Psoas muscle (tissue), 8 donors: ENCODE data around the gene ZNF655. TPM values are rescaled to one million over a fixed set of nuclear protein-coding genes. Genes with fewer than 3 reads are reported as not detected.
"Not testable (repeated sequence)": the region's sequence is repeated elsewhere in the genome, so short reads cannot be mapped to it uniquely, and the experiment has no call there.

ENCODE experiments used
- ATAC-seq, 4 donors: fragments of 200-7000 bp; cut with Tn5 transposase; one replicate each; pipeline ENCODE4 v1.9.1; 2020; ENCODE audit warnings: moderate library complexity in 3 of 4, mild to moderate bottlenecking in 2 of 4
- DNase-seq, 2 donors: peaks; one replicate each; pipeline ENCODE4 v3.0.0-alpha.2; 2020
- H3K27ac ChIP-seq: fragments of 200-600 bp; one replicate; pipeline ENCODE4 v1.8.0; 2022
- H3K27me3 ChIP-seq, 3 donors: fragments of 200-600 bp in 1 of 3; one replicate each; pipeline versions ENCODE4 v1.6.1 to v1.8.0; 2013 to 2022; ENCODE audit warnings: low read length in 2 of 3, mild to moderate bottlenecking in 2 of 3, moderate library complexity in 1 of 3; ENCODE audit not compliant: insufficient read depth in 3 of 3
- H3K36me3 ChIP-seq, 2 donors: fragments of 200-600 bp in 1 of 2; one replicate each; pipeline versions ENCODE4 v1.6.1 to v1.8.0; 2013 to 2022; ENCODE audit warnings: low read depth in 1 of 2, mild to moderate bottlenecking in 1 of 2, moderate library complexity in 1 of 2; ENCODE audit not compliant: insufficient read depth in 1 of 2
- H3K4me1 ChIP-seq: fragments of 200-600 bp; one replicate; pipeline ENCODE4 v1.8.0; 2022
- H3K4me3 ChIP-seq: fragments of 200-600 bp; one replicate; pipeline ENCODE4 v1.8.0; 2022; ENCODE audit warnings: mild to moderate bottlenecking
- H3K9me3 ChIP-seq: fragments of 200-600 bp; one replicate; pipeline ENCODE4 v1.8.0; 2022
- WGBS, 3 donors: extraction: QIAGEN DNeasy Blood & Tissue Kit; methylation state at CpG; one replicate each; pipeline versions ENCODE4 v1.1.6 to v1.1.7; 2013; 5-methylcytosine and 5-hydroxymethylcytosine counted together
- intact Hi-C, 2 donors: fragments of 100-400 bp; cut with DNase I; formaldehyde crosslinking; loops; one replicate each; pipeline versions ENCODE4 v1.11.0 to v1.14.2; 2022
- polyA plus RNA-seq, 3 donors: library from polyadenylated mRNA; stranded (reverse); fragments of 200-250 nt; gene quantifications; one replicate each; pipeline ENCODE4 v1.2.3, GENCODE V29; 2013
- total RNA-seq, 4 donors: library from RNA; stranded (reverse); fragmentation: NEBNext Ultra II Directional in 2 of 4; extraction: Animal tissue kit (Norgen Biotek cat#: 25700) in 2 of 4; gene quantifications; one replicate each; pipeline versions ENCODE4 v1.2.1 to v1.2.4, GENCODE V29; 2021 to 2023
- TF ChIP-seq, protein P1 (sequence below): fragments of 200-600 bp; IDR thresholded peaks from one replicate; pipeline ENCODE4 v1.8.0; 2022; ENCODE audit warnings: antibody characterized with exemption
- donor health status: healthy with polysubstance abuse.
- donor health status: DM: no; HTN: no; CAD: no; lungs with moderate emphysema.
- donor health status: Bipolar disorder and iron deficiency.
- donor health status: healthy.
- donor health status: DM: yes; HTN: yes; CAD: no.
- donor health status: DM: no; HTN: no; CAD: no.
- donor health status: DM: no; HTN: no; CAD: no.
- donor health status: DM: yes; HTN: yes; CAD: no.

ZNF655 gene
- total and polyA plus RNA-seq, 7 donors = 27.3 to 63.7 (median 38.2) TPM

DNA sequence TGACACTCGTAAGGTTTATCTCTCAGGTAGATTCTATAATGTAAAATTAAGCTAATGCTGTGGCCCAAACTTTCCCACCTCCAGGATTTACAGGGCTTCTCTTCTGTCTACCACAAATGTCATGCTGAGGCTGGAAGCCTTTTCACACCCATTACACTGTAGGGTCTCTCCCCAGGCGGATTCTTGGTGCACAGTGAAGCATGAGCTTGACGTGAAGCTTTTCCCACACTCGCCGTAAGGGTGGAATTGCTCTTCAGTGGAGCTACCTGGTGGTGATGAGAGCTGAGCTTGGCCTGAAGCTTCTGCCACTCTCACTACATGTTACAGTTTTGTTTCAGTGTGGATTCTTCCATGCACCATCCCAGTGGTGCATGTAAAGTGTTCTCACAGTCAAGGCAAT, 17.9 kb upstream of the ZNF655 start:
- ATAC-seq = no peak
- H3K9me3 ChIP-seq = peaks cover 28% of the 10 kb centered on the region
- H3K27me3 ChIP-seq = no peaks in the 10 kb centered on the region
- H3K4me3 ChIP-seq = no peak overlapping the region
- no peak overlapping the region for H3K27ac ChIP-seq
- no peak for DNase-seq
- no peaks in the 10 kb centered on the region for H3K36me3 ChIP-seq
- no peaks in the 10 kb centered on the region for H3K4me1 ChIP-seq
- WGBS, 3 donors = 92 to 93% (median 93%) methylated on average over 5 of the region's 5 CpGs
- TF ChIP-seq, protein P1, sequence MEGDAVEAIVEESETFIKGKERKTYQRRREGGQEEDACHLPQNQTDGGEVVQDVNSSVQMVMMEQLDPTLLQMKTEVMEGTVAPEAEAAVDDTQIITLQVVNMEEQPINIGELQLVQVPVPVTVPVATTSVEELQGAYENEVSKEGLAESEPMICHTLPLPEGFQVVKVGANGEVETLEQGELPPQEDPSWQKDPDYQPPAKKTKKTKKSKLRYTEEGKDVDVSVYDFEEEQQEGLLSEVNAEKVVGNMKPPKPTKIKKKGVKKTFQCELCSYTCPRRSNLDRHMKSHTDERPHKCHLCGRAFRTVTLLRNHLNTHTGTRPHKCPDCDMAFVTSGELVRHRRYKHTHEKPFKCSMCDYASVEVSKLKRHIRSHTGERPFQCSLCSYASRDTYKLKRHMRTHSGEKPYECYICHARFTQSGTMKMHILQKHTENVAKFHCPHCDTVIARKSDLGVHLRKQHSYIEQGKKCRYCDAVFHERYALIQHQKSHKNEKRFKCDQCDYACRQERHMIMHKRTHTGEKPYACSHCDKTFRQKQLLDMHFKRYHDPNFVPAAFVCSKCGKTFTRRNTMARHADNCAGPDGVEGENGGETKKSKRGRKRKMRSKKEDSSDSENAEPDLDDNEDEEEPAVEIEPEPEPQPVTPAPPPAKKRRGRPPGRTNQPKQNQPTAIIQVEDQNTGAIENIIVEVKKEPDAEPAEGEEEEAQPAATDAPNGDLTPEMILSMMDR = no peak
- intact Hi-C loops = no loop called here

DNA sequence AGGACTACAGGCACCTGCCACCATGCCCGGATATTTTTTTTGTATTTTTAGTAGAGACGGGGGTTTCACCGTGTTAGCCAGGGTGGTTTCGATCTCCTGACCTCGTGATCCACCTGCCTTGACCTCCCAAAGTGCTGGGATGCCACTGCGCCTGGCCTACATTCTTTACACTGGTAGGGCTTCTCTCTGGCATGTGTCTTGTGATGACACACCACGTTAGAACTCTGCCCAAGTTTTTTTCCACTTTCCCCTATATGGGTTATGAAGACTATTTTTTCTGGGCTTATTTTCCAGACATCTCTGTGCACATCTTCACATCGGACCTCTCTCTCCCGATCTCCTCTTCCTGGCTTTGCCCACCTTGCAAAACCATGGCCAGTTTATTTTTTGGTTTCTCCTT, 17.2 kb upstream of the ZNF655 start:
- WGBS, 3 donors = 85 to 90% (median 90%) methylated on average over 9 of the region's 9 CpGs
- Histone ChIP-seq H3K27ac (no peak overlapping the region), H3K4me1 (no peaks in the 10 kb centered on the region), H3K27me3 (no peaks in the 10 kb centered on the region), H3K4me3 (no peak overlapping the region), H3K9me3 (peaks cover 28% of the 10 kb centered on the region), H3K36me3 (no peaks in the 10 kb centered on the region)
- intact Hi-C loops = no loop called here
- TF ChIP-seq, protein P1 = no peak
- ATAC-seq (no peak), DNase-seq (no peak)

DNA sequence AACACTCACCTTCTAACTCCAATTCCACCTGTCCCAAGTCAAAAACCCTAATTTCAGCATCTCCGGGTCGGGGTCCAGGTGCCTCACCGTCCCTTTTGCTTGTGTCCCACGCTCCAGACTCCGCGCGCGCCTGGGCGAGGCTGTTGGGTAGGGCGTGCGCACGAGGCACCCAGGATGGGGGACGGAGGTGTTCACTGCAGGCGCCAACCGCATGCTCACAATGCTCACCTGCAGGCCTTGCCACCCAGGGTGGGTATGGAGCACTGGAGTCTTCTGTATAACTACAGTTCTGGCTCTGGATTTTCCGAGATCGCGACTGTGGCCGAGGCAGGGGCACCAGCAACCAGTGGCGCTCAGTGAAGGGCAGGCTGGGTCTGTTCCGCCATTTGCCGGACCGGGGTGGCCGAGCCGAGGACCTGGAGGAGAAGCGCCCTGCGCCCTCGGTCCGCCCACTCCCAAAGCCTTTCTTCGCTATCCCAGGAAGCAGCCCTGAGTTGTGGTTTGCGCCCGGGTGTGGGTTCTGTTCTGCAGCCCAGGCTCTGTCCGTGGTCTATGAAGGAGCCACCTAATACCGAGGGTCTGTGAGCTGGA, 15.3 kb upstream of the ZNF655 start:
- 93 to 97% (median 96%) methylated on average over 29 to 34 of the region's 34 CpGs for WGBS, 3 donors
- TF ChIP-seq, protein P1 = no peak
- Histone ChIP-seq H3K36me3 (peaks cover 7 to 13% of the 10 kb centered on the region in 2 donors), H3K4me1 (no peaks in the 10 kb centered on the region), H3K27ac (no peak overlapping the region), H3K9me3 (peaks cover 45% of the 10 kb centered on the region), H3K27me3 (no peaks in the 10 kb centered on the region), H3K4me3 (no peak overlapping the region)
- intact Hi-C loops = no loop called here
- no peak for DNase-seq
- ATAC-seq = no peak

DNA sequence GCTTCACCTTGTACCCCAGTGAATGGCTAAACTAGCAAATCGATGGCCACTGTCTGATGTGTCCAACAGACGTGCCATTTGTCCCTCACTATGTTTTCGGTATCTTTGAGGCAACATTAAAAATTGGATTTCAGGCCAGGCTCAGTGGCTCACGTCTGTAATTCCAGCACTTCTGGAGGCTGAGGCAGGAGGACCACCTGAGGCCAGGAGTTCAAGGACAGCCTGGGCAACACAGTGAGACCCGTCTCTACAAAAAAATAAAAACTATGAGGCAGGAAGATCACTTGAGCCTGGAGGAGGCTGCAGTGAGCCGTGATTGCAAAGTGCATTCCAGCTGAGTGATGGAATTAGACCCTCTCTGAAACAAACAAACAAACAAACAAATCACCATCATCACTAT, 14.5 kb upstream of the ZNF655 start:
- WGBS, 3 donors = 92 to 94% (median 93%) methylated on average over 6 of the region's 6 CpGs
- intact Hi-C loops = no loop called here
- no peak for ATAC-seq

DNA sequence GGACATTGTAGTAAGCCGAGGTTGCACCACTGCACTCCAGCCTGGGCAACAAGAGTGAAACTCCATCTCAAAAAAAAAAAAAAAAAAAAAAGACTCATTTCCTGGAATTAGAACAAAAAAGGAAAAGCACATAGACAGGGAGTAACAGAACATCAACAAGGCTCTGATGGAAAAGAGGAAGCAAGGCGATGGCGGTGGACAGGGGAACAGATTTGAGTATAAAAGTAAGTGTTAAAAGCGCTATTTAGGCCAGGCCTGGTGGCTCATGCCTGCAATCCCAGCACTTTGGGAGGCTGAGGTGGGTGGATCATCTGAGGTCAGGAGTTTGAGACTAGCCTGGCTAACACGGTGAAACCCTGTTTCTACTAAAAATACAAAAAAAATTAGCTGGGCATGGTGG, 13.1 kb upstream of the ZNF655 start:
- peaks cover 32% of the 10 kb centered on the region for H3K9me3 ChIP-seq
- ATAC-seq, H3K4me3 ChIP-seq, H3K27me3 ChIP-seq, H3K4me1 ChIP-seq, intact Hi-C loops, DNase-seq, H3K27ac ChIP-seq: not testable (repeated sequence)
- H3K36me3 ChIP-seq = peaks cover 11 to 15% of the 10 kb centered on the region in 2 donors
- WGBS, 3 donors = 96 to 98% (median 98%) methylated on average over 5 of the region's 5 CpGs

More for the DNA sequence above, 14.5 kb upstream of the ZNF655 start:
- H3K4me3 ChIP-seq = no peak overlapping the region
- H3K9me3 ChIP-seq = peaks cover 40% of the 10 kb centered on the region
- no peaks in the 10 kb centered on the region for H3K4me1 ChIP-seq
- TF ChIP-seq, protein P1 = no peak
- no peak overlapping the region for H3K27ac ChIP-seq
- peaks cover 9 to 15% of the 10 kb centered on the region in 2 donors for H3K36me3 ChIP-seq
- no peaks in the 10 kb centered on the region for H3K27me3 ChIP-seq
- no peak for DNase-seq

DNA sequence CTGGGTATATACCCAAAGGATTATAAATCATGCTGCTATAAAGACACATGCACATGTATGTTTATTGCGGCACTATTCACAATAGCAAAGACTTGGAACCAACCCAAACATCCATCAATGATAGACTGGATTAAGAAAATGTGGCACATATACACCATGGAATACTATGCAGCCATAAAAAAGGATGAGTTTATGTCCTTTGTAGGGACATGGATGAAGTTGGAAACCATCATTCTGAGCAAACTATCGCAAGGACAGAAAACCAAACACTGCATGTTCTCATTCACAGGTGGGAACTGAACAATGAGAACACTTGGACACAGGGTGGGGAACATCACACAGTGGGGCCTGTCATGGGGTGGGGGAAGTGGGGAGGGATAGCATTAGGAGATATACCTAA, 8.9 kb upstream of the ZNF655 start:
- H3K27me3 ChIP-seq, ATAC-seq, DNase-seq, H3K27ac ChIP-seq, H3K4me3 ChIP-seq, intact Hi-C loops: not testable (repeated sequence)
- Histone ChIP-seq H3K36me3 (peaks cover 11 to 27% of the 10 kb centered on the region in 2 donors), H3K4me1 (peaks cover 12% of the 10 kb centered on the region), H3K9me3 (peaks cover 17% of the 10 kb centered on the region)
- 100% methylated on average over 1 of the region's 2 CpGs for WGBS, 3 donors
